Measurements from ENCODE around the gene TIAM2. TPM values are rescaled to one million over a fixed set of nuclear protein-coding genes. Genes with fewer than 3 reads are reported as not detected.

The TIAM2 gene
- total and polyA plus RNA-seq, 10 of the 15 experiments (the other 5 are each of a cell fraction or from before 2014, with no cell fraction given): 1.1 to 10.5 (median 2.3) TPM

DNA sequence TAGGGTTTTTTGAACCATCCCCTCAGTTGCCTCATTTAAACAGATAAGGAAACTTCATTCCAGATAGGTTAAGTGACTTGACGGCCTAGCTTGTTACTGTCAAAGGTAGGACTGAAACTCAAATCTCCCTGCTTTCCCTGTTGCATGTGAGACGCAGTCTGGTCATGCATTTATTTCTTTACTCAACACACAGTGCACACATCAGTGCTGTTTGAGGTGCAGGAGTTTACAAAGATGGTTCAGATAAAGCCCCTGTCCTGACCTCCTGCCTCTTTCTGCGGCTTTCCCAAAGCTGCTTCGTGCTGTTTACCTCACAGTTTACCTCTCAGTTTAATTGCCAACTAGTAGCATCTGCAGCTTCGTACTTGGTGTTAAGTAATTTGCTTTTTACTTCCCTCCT, 26.6 kb downstream of the TIAM2 start:
- ATAC-seq (no peak), DNase-seq (ENCODE audit: low read depth, low spot score) (no peak), FAIRE-seq (no peak)
- ChIA-PET POLR2A (no interaction called here), CTCF (interaction anchor here (1.0 to 1.3 kb wide), 2 partner anchors 10 to 44 kb away, joined by 3 read pairs; no protein-coding TSS in a partner anchor), SMC1A (ENCODE audit: uncharacterized antibody, unreplicated experiment) (no interaction called here), RAD21 (ENCODE audit: unreplicated experiment) (interaction anchor here (0.7 kb wide), 1 partner anchor 149 kb away, joined by 3 read pairs; no protein-coding TSS in a partner anchor)
- no peak overlapping the region for H3K27ac ChIP-seq (ENCODE audit: control insufficient read depth, insufficient read depth)
- no peaks in the 10 kb centered on the region for H3K79me2 ChIP-seq (ENCODE audit: control insufficient read depth, insufficient read depth, low read length)
- TF ChIP-seq IRF5 (IDR thresholded peaks at IDR 0.05; ENCODE audit: borderline replicate concordance): no peak
- no peak for TF ChIP-seq PML (IDR thresholded peaks at IDR 0.05; ENCODE audit: low read length)
- TF ChIP-seq IKZF2 (IDR thresholded peaks at IDR 0.05): no peak
- no peak overlapping the region for H3K4me2 ChIP-seq (ENCODE audit: control insufficient read depth, insufficient read depth)
- H3K4me3 ChIP-seq: no peak overlapping the region
- no peak overlapping the region for H2AFZ ChIP-seq (ENCODE audit: control insufficient read depth, low read depth, low read length)
- no peaks in the 10 kb centered on the region for H3K9me3 ChIP-seq (replicated peaks; ENCODE audit: control insufficient read depth, insufficient read depth, low read length)
- H3K9ac ChIP-seq (ENCODE audit: control insufficient read depth, insufficient read depth, low read length): no peak overlapping the region
- BruUV-seq (replicated peaks): no TSS peak
- no peaks in the 10 kb centered on the region for H3K36me3 ChIP-seq (ENCODE audit: control insufficient read depth in 2 of 2, insufficient read depth in 2 of 2, low read length in 1 of 2)
- intact Hi-C loops (cut with micrococcal nuclease; ENCODE audit: unreplicated experiment): no loop called here
- no peaks in the 10 kb centered on the region for H4K20me1 ChIP-seq (ENCODE audit: control insufficient read depth, insufficient read depth)
- WGBS (ENCODE audit: insufficient coverage, insufficient replicate concordance, low lambda C conversion rate, missing lambda C conversion rate): 28% methylated on average over 5 of the region's 5 CpGs
- no peaks in the 10 kb centered on the region; a peak in 1 of 4 replicates for H3K27me3 ChIP-seq (replicated peaks in 1 of 2; ENCODE audit: control insufficient read depth in 2 of 2, insufficient read depth in 2 of 2, low read length in 1 of 2)
- in situ Hi-C loops (cut with MboI): no loop called here
- H3K4me1 ChIP-seq (ENCODE audit: control insufficient read depth, insufficient read depth, low read length): no peaks in the 10 kb centered on the region

DNA sequence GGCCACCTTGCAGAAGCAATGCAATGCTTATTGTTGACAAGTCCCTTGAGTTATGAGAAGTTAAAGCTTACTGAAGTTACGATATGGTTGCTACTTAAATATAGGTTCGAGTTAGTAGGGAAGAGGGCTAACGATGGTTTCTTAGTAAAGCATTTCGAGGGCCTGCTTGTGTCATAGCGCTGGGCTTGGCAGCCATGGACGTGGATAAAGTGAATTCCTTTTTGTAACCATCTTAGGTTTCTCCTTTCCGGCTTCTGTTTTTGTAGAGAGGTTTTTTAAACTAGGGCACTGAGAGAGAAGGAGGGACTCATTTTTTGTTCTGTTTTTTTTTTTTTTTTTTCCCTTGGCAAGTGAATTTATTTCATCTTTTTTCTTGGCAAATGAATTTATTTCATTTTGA, 27.6 kb downstream of the TIAM2 start:
- CTCF ChIA-PET: no interaction called here
- Histone ChIP-seq H3K36me3 (ENCODE audit: control insufficient read depth in 2 of 2, insufficient read depth in 2 of 2, low read length in 1 of 2) (no peaks in the 10 kb centered on the region), H4K20me1 (ENCODE audit: control insufficient read depth, insufficient read depth) (no peaks in the 10 kb centered on the region), H3K9me3 (replicated peaks; ENCODE audit: control insufficient read depth, insufficient read depth, low read length) (no peaks in the 10 kb centered on the region), H2AFZ (ENCODE audit: control insufficient read depth, low read depth, low read length) (no peak overlapping the region), H3K4me3 (no peak overlapping the region), H3K4me1 (ENCODE audit: control insufficient read depth, insufficient read depth, low read length) (no peaks in the 10 kb centered on the region), H3K27me3 (replicated peaks in 1 of 2; ENCODE audit: control insufficient read depth in 2 of 2, insufficient read depth in 2 of 2, low read length in 1 of 2) (no peaks in the 10 kb centered on the region; a peak in 1 of 4 replicates), H3K9ac (ENCODE audit: control insufficient read depth, insufficient read depth, low read length) (no peak overlapping the region), H3K79me2 (ENCODE audit: control insufficient read depth, insufficient read depth, low read length) (no peaks in the 10 kb centered on the region), H3K27ac (ENCODE audit: control insufficient read depth, insufficient read depth) (no peak overlapping the region), H3K4me2 (ENCODE audit: control insufficient read depth, insufficient read depth) (no peak overlapping the region)
- intact Hi-C loops (cut with micrococcal nuclease; ENCODE audit: unreplicated experiment) (no loop called here), in situ Hi-C loops (cut with MboI) (no loop called here)
- 56% methylated on average over 7 of the region's 7 CpGs for WGBS (ENCODE audit: insufficient coverage, insufficient replicate concordance, low lambda C conversion rate, missing lambda C conversion rate)
- FAIRE-seq: no peak
- no peak for DNase-seq (ENCODE audit: low read depth, low spot score)
- no peak for ATAC-seq
- RAD21 ChIA-PET (ENCODE audit: unreplicated experiment): no interaction called here
- no TSS peak for BruUV-seq (replicated peaks)
- POLR2A ChIA-PET: no interaction called here
- SMC1A ChIA-PET (ENCODE audit: uncharacterized antibody, unreplicated experiment): no interaction called here
- TF ChIP-seq PAX8 (IDR thresholded peaks at IDR 0.05) (no peak), EGR1 (IDR thresholded peaks at IDR 0.05; ENCODE audit: borderline replicate concordance in 1 of 2, low read depth in 2 of 2, low read length in 2 of 2) (no peak), STAT1 (conservative IDR thresholded peaks at IDR 0.05) (no peak), RELA (IDR thresholded peaks at IDR 0.05; ENCODE audit: borderline replicate concordance, partially characterized antibody) (no peak), ESRRA (IDR thresholded peaks at IDR 0.05; ENCODE audit: low read length) (no peak), PKNOX1 (IDR thresholded peaks at IDR 0.05) (no peak), SUZ12 (IDR thresholded peaks at IDR 0.05; ENCODE audit: unreplicated experiment) (no peak), CBX5 (IDR thresholded peaks at IDR 0.05; ENCODE audit: low read depth) (no peak)
- TF ChIP-seq, protein P1, sequence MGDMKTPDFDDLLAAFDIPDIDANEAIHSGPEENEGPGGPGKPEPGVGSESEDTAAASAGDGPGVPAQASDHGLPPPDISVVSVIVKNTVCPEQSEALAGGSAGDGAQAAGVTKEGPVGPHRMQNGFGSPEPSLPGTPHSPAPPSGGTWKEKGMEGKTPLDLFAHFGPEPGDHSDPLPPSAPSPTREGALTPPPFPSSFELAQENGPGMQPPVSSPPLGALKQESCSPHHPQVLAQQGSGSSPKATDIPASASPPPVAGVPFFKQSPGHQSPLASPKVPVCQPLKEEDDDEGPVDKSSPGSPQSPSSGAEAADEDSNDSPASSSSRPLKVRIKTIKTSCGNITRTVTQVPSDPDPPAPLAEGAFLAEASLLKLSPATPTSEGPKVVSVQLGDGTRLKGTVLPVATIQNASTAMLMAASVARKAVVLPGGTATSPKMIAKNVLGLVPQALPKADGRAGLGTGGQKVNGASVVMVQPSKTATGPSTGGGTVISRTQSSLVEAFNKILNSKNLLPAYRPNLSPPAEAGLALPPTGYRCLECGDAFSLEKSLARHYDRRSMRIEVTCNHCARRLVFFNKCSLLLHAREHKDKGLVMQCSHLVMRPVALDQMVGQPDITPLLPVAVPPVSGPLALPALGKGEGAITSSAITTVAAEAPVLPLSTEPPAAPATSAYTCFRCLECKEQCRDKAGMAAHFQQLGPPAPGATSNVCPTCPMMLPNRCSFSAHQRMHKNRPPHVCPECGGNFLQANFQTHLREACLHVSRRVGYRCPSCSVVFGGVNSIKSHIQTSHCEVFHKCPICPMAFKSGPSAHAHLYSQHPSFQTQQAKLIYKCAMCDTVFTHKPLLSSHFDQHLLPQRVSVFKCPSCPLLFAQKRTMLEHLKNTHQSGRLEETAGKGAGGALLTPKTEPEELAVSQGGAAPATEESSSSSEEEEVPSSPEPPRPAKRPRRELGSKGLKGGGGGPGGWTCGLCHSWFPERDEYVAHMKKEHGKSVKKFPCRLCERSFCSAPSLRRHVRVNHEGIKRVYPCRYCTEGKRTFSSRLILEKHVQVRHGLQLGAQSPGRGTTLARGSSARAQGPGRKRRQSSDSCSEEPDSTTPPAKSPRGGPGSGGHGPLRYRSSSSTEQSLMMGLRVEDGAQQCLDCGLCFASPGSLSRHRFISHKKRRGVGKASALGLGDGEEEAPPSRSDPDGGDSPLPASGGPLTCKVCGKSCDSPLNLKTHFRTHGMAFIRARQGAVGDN (IDR thresholded peaks at IDR 0.05): no peak

All from GM12878 (cell line).